GM19395 (cell line): Measurements from ENCODE around the gene CEP170B.
"Not testable (repeated sequence)": the region's sequence is repeated elsewhere in the genome, so short reads cannot be mapped to it uniquely, and the experiment has no call there.

Source experiments
- ATAC-seq: cut with Tn5 transposase; IDR thresholded peaks from one replicate; pipeline ENCODE4 v1.9.1; 2021; ENCODE audit warnings: mild to moderate bottlenecking, moderate library complexity; ENCODE audit not compliant: unreplicated experiment

The CEP170B gene

DNA sequence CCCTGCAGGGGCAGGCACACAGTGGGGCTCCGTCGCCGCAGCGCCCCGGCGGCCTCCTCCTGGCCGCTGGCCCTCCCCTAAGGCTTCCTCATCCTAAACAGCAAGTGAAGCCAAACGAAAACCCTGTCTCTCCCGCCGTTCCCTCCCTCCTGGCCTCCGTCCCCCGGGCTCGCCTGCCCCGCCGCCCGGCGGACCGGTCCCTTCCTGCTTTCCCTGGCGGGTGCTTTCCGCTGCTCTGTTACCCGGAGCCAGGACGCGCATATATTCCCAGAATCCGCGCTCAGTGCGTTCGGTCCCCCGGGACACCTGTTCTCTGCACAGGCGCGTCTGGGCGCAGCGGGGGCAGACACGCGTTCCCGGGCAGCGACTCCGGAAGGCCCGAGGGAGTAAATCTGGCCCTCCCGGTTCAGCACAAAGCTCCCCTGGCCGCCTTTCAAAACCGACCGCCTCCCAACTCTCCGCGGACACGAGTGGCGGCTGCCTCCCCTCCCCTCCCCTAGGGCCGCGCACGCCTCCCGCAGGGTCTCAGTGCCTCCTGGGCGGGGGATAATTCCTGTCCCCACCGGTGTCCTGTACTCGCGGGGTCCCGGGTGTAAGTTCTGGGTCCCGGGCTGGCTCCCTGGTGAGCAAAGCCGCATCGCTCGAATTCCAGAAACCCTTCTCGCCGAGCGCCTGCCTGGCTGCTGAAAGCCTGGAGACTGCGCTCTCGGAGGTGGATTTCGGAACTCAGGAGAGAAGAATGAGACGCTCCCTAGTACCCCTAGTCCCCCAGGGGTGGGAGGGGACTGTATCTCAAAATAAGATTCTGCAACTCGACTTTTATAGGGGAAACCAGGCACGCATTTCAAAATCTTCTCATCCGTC, 21.4 kb upstream of the CEP170B start:
- ATAC-seq, result no peak

DNA sequence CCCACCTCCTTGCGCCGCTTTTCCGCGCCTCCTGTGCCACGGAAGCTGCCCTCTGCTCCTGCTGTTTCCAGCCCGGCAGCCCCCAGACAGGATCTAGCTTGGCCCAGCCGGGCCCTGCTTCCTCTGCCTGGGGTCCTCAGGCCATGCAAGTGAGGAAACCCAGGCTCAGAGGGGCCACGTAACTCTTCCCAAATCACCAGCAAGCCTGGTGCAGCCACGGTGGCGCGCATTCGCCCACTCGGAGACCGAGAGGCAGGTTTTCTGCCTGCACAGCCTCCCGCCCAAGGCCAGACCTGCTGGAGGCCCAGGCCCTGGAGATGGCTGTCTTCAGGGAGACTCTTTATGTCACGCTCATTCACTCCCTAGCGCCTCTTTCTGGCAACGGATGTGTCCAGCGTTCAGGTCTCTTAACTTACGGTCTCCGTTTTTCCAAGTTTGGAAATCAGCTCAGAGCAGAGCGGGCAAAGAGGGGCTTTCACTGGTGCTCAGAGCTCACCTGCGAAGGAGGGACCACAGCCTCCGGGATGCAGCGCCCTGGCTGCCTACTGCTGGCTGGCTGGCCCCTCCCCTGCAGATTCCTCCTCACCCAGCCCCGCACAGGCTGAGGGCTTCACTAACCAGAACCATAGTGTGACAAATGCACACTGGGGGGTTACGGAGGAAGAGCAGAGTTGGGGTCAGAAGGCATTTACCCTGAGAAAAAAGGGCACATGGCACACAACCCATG, 20.6 kb upstream of the CEP170B start:
- ATAC-seq, result no peak

DNA sequence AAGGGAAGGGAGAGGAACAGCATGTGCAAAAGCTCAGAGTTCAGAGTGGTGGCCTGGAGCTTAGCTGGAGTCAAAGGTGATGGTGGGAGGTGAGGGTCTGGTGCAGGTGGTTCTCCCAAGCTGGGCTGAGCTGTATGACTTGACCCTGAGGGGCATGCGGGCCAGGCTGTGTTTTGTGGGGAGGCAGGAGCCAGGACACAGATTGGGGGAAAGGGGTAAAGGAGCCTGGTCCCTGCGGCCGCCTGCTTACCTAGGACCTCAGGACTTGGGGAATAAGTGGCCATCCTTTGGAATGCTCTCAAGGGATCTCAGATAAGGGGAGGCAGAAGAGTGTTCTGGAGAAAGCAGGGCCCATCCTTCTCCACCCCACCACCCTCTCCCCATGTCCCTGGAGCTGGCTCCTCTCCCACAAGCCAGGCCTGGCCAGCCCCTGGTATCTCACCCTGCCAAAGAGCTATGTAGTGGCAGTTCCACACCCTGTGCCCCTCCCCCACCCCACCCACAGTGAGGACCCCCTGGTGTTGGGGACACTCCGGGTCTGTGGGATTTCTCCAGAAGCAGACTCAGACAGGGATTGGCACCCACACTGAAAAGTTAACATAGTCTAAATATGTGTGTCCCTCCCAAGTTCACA, 19.9 kb upstream of the CEP170B start:
- ATAC-seq, result no peak

DNA sequence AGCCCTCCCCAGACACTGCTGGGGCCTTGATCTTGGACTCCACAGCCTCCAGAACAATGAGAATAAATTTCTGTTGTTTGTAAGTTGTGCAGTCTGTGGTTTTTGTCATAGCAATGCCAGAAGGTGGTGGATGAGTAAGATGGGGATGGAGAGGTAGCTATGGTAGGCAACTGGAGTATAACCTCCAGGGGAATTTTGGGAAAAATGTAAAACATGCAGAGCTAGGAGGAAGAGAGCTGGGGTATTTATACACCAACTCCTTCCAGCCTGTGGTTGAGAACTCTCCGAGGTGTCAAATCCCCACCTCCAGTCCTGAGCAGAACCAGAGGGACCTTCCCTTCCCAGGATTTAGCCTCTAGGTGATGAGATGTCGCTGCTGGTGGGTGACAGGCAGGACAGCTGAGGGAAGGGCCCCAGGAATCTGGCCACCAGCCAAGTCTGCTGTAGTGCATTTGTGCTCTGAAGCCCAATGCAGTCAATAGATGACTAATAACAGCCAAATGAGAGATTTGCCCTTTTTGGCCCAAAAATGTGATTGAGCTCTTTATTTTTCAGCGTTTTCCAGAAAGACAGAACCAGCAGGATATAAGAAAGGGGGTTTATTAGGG, 19.1 kb upstream of the CEP170B start:
- no peak for ATAC-seq

DNA sequence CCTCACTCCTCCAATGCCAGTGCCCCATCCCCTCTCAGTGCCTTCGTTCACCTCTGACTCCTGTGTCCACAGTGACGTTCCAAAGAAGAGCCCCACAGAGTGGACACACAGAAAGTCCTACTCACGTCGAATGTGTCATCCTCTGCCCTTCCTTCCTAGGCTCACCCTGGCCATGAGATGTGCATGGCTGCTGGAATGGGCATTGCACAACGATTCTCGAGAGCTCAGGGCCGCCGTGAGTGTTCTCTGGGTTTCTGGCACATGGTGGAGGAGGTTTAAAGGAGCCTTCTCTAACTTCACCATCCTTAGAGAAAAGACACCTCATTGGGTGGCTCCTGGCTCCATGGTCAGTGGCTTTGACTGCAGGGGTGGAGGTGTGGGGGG, 12.8 kb upstream of the CEP170B start:
- ATAC-seq, result no peak

DNA sequence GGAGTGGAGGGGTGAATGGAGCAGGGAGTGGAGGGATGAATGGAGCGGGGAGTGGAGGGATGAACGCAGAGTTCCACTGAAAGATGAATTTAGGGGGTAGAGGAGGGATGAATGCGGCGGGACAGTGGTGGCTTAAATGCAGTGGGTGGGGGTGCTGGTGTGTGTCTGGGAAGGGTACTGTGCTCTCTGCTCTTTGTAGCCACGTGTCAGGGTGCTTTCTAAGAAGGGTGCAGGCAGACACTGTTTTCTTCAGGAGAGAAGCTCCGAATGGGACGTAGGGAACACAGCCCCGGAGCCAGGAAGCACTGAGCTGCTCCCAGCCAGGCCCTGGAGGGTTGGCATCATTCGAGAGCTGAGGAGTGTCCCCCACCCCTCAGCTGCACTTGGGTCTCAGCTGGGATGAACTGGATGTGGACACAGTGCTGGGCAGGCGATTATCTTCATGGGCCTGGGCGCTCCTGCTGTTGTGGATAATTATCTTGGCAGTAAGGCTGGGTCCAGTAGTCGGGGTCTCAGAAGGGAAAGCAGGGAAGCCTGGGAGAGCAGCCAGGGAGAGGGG, 9.5 kb upstream of the CEP170B start:
- ATAC-seq, result no peak

DNA sequence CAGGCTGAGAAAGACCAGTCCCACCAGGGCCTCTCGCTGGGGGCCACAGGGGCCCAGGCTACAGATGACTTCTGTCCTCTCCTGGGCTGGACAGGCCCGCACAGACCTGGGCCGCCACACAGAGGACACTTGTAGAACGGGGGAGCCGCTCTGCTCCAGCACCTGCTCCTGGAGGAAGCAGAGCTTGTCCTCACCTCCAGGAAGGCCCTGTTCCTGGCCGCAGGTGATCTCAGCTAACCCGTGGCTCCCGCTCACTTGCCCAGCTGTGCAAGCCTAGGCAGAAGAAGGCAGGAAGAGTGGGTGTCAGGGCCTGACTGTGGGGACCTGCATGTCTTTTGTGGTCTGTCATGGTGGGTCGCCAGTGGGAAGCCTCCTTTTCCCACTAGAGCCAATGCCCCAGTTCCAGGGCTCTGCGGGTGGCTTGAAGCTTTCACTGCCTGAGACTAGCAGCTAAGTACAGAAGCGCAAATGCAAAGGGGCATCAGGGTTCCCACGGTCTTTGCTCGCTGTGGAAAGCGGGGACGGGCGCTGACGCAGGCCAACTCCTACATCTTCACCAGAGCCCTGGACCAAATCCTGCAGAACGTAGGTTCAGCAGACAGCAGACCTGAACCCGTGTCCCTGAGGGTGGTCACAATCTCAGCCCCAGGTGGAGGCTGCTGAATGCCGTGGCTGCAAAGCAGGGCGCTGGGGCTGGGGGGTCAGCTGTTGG, 8.8 kb upstream of the CEP170B start:
- no peak for ATAC-seq

DNA sequence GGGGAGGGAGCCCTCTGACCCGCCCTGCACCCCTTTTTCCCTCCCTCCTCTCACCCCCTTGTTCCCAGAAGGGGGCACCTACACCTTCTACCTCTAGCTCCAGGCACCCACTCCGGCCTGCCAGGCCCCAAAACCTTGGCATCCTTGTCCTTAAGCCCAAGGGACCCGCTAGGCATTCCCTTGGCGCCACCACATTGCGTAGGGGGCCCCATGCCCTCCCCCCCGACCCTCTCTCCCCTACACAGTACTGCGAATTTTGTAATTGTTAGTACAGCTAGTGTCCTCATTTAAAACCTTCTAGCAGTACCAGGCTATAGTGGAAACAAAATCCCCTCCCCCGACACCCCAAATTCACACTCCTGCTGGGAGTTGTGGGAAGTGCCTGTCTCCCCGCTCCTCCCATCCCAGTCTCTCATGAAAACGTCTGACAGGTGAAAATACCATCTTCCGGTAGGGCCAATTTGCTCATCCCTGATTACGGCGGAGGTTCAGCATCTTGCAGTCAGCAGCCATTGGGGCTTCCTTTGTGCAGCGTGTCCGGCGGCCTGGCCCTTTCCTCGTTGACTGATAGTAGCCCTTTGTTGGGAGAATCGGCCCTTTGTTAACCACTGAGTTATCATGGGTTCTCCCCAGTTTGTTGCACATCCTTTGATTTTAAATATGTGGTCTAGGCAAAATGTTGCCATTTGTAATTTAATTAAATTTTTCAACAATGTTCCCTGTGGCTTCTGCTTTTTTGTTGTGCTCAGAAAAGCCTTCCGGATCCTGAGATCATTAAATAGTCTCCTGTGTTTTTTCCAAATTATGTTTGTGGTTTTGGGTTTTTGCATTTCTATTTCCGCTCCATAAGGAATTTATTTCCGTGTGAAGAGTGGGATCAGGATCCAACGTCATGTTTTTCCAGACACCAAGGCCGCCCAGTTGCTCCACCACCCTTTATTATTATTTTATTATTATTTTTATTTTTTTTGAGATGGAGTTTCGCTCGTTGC, 7.9 kb upstream of the CEP170B start:
- no peak for ATAC-seq

DNA sequence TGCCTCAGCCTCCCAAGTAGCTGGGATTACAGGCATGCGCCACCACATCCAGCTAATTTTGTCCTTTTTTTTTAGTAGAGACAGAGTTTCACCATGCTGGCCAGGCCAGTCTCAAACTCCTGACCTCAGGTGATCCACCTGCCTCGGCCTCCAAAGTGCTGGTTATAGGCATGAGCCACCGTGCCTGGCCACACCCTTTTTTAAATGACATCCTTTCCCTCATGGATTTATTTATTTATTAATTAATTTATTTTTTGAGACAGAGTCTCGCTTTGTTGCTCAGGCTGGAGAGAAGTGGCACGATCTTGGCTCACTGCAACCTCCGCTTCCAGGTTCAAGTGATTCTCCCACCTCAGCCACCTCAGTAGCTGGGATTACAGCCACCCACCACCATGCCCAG, 7.1 kb upstream of the CEP170B start:
- not testable (repeated sequence) for ATAC-seq

DNA sequence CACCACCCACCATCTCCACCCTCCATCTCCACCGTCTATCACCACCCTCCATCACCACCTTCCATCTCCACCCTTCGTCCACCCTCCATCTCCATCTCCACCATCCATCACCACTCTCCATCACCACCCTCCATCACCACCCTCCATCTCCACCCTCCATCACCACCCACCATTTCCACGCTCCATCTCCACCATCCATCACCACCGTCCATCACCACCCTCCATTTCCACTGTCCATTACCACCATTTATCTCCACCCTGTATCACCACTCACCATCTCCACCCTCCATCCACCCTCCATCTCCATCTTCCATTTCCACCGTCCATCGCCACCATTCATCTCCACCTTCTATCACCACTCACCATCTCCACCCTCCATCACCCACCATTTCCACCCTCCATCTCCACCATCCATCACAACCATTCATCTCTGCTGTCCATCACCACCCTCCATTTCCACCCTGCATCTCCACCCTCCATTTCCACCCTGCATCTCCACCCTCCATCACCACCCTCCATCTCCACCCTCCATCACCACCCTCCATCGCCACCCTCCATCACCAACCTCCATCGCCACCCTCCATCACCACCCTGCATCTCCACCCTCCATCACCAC, 6.1 kb upstream of the CEP170B start:
- ATAC-seq, result no peak

DNA sequence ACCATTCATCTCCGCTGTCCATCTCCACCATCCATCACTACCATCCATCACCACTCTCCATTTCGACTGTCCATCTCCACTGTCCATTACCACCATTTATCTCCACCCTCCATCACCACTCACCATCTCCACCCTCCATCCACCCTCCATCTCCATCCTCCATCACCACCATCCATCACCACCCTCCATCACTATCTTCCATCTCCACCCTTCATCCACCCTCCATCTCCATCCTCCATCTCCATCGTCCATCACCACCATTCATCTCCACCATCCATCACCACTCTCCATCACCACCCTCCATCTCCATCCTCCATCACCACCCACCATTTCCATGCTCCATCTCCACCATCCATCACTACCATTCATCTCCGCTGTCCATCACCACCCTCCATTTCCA, 5.2 kb upstream of the CEP170B start:
- ATAC-seq, result no peak

DNA sequence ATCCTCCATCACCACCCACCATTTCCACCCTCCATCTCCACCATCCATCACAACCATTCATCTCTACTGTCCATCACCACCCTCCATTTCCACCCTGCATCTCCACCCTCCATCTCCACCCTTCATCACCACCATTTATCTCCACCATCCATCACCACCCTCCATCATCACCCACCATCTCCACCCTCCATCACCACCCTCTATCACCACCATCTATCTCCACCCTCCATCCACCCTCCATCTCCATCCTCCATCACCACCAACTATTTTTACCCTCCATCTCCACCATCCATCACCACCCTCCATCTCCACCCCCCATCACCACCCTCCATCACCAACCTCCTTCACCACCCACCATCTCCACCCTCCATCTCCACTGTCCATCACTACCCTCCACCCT, 4.7 kb upstream of the CEP170B start:
- no peak for ATAC-seq

DNA sequence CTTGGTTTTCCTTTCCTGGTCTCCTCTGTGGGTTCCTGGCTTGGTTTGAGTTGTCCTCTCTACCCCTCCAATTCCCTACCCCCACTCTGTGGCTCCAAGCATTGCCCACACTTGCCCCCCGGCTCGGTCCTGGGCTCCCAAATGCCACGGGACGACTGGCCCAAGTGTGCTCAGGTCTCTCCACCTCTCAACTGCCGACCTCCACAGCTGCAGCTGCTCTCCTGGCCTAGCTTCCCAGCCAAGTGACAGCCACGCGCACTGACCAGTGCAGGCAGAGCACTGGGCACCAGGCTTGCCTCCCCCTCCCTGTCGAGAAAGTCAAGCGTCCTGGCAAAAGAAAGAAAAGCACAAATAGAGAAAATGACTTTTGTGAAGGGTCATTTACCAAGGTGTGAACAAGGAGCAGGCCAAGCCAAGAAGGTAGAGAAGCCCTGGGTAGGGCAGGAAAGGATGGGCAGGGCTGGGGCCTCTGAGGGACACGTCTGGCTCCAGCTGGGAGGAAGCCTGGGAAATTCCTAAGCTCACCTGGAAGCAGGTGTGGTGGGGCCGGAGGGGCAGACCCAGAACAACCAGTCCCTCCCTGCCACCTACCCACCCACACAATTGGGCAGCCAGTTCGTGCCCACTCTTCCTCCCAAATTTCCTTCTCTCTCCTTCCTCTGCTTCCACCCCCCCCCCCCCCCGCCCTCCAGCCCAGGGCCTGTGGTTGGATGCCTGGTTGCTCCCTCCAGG, 1.8 kb upstream of the CEP170B start:
- ATAC-seq, result no peak

DNA sequence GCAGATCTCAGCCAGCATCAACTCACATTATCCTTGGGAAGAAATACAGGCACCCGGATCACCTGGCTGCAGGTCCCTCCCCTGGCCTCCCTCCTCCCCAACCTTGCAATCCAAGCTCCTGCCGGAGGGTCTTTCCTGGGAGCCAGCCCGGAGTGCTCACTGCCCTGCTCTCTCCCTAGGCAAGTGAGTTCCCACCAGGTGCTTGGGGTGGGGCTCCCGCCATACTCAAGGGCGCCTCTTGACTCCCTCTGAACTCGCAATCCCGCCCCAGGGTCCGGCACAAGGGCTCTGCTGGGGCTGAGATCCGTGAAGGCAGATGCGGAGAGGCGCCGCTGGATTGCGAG, 1.2 kb upstream of the CEP170B start:
- ATAC-seq, result no peak

DNA sequence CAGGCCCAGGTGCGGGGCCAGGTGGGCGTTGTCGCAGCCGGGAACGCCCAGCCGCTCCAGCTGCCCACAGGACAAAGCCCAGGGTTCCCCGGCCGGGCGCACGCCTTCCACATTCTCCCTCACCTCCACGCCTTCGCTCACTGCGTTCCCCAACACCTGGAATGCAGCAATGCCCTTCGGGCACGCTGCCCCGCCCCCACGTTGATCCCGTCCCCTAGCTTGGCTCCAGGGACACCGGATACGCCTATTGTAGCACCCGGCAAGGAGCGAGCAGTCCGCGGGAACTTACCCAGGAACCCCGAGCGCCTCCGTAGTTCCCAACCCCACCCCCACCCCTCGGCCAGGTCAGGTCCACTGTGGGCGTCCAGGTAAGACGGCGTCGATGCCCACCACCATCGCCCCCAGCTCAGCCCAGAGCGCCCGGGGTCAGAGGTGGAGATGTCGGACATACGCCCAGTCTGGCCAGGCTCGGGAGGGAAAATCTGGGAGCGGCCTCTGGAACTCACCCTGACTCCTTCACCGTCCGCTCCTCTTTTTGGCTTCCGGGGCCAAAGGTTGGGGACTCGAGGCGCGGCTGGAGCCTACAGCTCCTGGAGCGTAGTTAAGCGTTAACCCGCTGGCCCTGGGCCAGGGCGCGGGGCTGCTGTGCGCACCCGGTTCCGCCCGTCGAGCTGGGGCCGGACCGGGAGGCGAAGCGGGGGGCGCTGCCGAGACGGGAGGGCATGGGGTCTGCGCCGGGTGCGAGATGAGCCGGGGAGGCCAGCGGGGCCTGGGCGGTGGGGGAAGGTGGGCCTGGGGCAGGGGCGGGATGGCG, 594 bp upstream of the CEP170B start:
- no peak for ATAC-seq

DNA sequence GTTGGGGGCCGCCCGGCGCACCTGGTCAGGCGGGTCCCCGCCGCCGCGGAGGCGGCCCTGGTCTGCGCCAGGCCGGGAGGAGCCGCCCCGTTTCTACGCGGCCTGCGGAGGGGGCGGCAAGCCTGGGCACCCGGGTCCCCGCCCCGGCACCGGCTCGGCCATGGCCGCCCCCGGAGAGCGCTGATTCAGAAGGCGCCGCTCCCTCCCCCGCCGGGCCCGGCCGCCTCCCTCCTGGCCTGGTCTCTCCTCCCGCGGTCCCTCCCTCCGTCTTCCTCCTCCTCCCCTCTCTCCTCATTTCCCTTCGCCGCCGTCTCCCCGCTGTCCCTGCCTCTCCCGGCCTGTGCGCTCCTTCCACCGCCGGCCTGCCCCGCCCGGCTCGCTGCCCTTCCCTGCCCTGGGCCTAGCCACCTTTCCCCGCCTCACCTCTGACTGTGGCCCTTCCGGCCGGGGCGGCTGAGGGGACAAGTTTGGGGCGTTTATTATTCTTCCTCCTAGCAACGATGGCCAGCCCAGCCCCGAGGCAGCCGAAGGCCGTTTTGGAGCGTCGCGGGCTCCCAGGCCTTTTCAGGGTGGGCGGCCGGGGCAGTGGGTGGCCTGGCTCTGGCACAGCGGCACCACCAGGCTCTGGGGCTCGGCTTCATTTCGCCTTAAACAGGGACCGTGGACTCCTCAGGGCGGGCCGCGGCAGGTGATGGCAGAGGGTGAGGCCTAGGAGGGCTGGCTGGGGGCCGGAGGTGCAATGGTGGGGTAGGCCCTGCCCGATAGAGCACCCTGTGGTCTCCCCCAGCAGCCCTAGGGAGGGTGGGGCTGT, 768 bp downstream of the CEP170B start:
- ATAC-seq, result no peak
